SK-N-MC (cell line): ENCODE measurements around the gene ELOVL7.

Experiments used
- EZH2 ChIP-seq: fragments of 200-600 bp; sonication (generic); IDR thresholded peaks from one replicate; pipeline ENCODE4 v1.6.1; 2017; ENCODE audit warnings: antibody characterized with exemption
- FOXP2 ChIP-seq: optimal IDR thresholded peaks from 2 replicates; pipeline ENCODE3; 2011; ENCODE audit warnings: mild to moderate bottlenecking, moderate library complexity; ENCODE audit not compliant: insufficient read depth; ENCODE audit errors: extremely low read length, control extremely low read depth
- POLR2AphosphoS5 ChIP-seq: IDR thresholded peaks from 2 replicates; pipeline ENCODE4 v1.6.1; 2012; ENCODE audit warnings: mild to moderate bottlenecking, low read depth, low read length, borderline replicate concordance

DNA sequence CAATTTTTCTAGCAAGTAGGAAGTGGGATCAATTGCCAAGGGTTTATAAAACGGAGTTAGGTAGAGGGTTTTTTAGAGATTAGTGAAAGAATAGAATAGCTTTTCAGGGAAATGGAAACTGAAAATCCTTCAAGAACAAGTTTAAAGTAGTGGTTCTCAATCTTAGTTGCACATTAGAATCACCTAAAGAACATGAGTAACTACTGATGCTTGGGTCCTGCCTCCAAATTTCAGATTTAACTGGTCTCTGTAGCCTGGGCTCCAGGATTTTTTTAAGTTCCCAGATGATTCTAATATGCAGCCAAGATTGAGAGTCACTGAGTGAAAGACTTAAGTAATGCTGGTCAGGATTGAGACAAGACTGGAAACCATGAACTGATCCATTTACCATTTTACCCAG lies 20.5 kb downstream of the ELOVL7 start:
- no peak for TF ChIP-seq EZH2
- no peak for TF ChIP-seq POLR2AphosphoS5
- TF ChIP-seq FOXP2 = no peak
